K562 (cell line): ENCODE data around the gene DEFB113. TPM values are rescaled to one million over a fixed set of nuclear protein-coding genes. Genes with fewer than 3 reads are reported as not detected.
A peak's percentile ranks its signal among the peaks of the same experiment; 100 is the strongest.

Source experiments
- ARID3A ChIP-seq: IDR thresholded peaks from 2 replicates; pipeline ENCODE4 v1.6.1; 2012; ENCODE audit warnings: low read depth, low read length, improper control_type of control experiment, borderline replicate concordance
- CBX5 ChIP-seq: IDR thresholded peaks from 2 replicates; pipeline ENCODE4 v1.6.1; 2014; ENCODE audit warnings: low read depth, borderline replicate concordance
- CCAR2 ChIP-seq: fragments of 200-400 bp; formaldehyde crosslinking; IDR thresholded peaks from 2 replicates; pipeline ENCODE4 v1.6.1; 2017; ENCODE audit warnings: mild to moderate bottlenecking, low read depth, low read length
- CREB1 ChIP-seq, 2 experiments: sonication (generic) in 1 of 2; formaldehyde crosslinking in 1 of 2; IDR thresholded peaks; 2 replicates each; pipeline versions ENCODE4 v1.6.1 to v1.8.0; 2012 to 2022; ENCODE audit warnings: inconsistent platforms in 1 of 2, mild to moderate bottlenecking in 1 of 2, missing genetic modification reagents in 1 of 2, moderate library complexity in 1 of 2
- CTCF ChIP-seq, 3 experiments: IDR thresholded peaks in 2 of 3; conservative IDR thresholded peaks in 1 of 3; 2 replicates each; pipeline ENCODE4 v1.5.1; 2011 to 2012; ENCODE audit warnings: low read length in 3 of 3, mild to moderate bottlenecking in 3 of 3, control low read depth in 2 of 3, improper control_type of control experiment in 1 of 3, inconsistent platforms in 1 of 3, low read depth in 1 of 3, mixed read lengths in 1 of 3, moderate library complexity in 1 of 3; ENCODE audit not compliant: insufficient read depth in 2 of 3
- FOS ChIP-seq: IDR thresholded peaks from 3 replicates; pipeline ENCODE4 v1.6.1; 2011; ENCODE audit not compliant: insufficient read length; ENCODE audit errors: extremely low read depth
- MCM5 ChIP-seq: fragments of 450-650 bp; IDR thresholded peaks from 2 replicates; pipeline ENCODE4 v1.6.1; 2016; ENCODE audit warnings: low read depth
- MCM7 ChIP-seq, 2 experiments: fragments of 450-650 bp; IDR thresholded peaks; 2 replicates each; pipeline ENCODE4 v1.6.1; 2016 to 2018
- NELFE ChIP-seq: IDR thresholded peaks from 2 replicates; pipeline ENCODE4 v1.6.1; 2011; ENCODE audit warnings: mild to moderate bottlenecking; ENCODE audit not compliant: insufficient read depth, insufficient read length
- PKNOX1 ChIP-seq: fragments of 450-650 bp; IDR thresholded peaks from 2 replicates; pipeline ENCODE4 v1.6.1; 2016
- RBM14 ChIP-seq: fragments of 200-400 bp; formaldehyde crosslinking; IDR thresholded peaks from 2 replicates; pipeline ENCODE4 v1.6.1; 2018; ENCODE audit warnings: low read depth, mild to moderate bottlenecking, low read length, moderate library complexity, borderline replicate concordance; ENCODE audit not compliant: insufficient read depth
- RERE ChIP-seq: sonication (generic); formaldehyde crosslinking; IDR thresholded peaks from 2 replicates; pipeline ENCODE4 v1.8.0; 2023; ENCODE audit warnings: missing genetic modification reagents, mild to moderate bottlenecking, borderline replicate concordance
- RFX7 ChIP-seq: fragments of 250-450 bp; sonication (Bioruptor Pico); IDR thresholded peaks from 2 replicates; pipeline ENCODE4 v1.5.1; 2021; ENCODE audit warnings: mild to moderate bottlenecking
- RHOXF2B ChIP-seq: fragments of 250-450 bp; sonication (Bioruptor Pico); conservative IDR thresholded peaks from 2 replicates; pipeline ENCODE4 v1.5.1; 2021
- SNIP1 ChIP-seq: fragments of 450-650 bp; IDR thresholded peaks from 2 replicates; pipeline ENCODE4 v1.7.1; 2017; ENCODE audit warnings: low read depth, mild to moderate bottlenecking
- SNRNP70 ChIP-seq: fragments of 200-400 bp; formaldehyde crosslinking; optimal IDR thresholded peaks from 2 replicates; pipeline ENCODE3; 2017; ENCODE audit warnings: low read depth, low read length
- ZNF224 ChIP-seq: sonication (generic); formaldehyde crosslinking; IDR thresholded peaks from 2 replicates; pipeline ENCODE4 v1.8.0; 2022; ENCODE audit warnings: mild to moderate bottlenecking, missing genetic modification reagents
- polyA plus RNA-seq, 8 experiments: library from polyadenylated mRNA; depleted of rRNA in 4 of 8; stranded (reverse) in 5 of 8; unstranded in 3 of 8; fragments of >200 nt; fragmentation: Nextera tagmentation in 2 of 8; fragmentation: Illumina TruSeq in 1 of 8; extraction: Ambion mirVana in 2 of 8; extraction: Trizol in 1 of 8; gene quantifications; 2 replicates each; pipeline versions ENCODE4 v1.2.1 to v1.2.3, GENCODE V29; 2011 to 2014; ENCODE audit warnings: inconsistent platforms in 1 of 8, missing spikeins in 1 of 8
- total RNA-seq, 7 experiments: library from RNA; depleted of rRNA in 6 of 7; stranded (reverse); fragments of >200 nt in 6 of 7; fragmentation: Illumina TruSeq in 2 of 7; extraction: Trizol in 2 of 7; gene quantifications; 2 replicates each; pipeline versions ENCODE4 v1.2.1 to v1.2.3, GENCODE V29; 2011 to 2021; ENCODE audit warnings: low replicate concordance in 1 of 7

Gene DEFB113
- total and polyA plus RNA-seq, 9 of the 15 experiments (the other 6 are each of a cell fraction or from before 2014, with no cell fraction given): not detected

- peak; percentile 98 for TF ChIP-seq ARID3A
- TF ChIP-seq PKNOX1: peak; percentile 69
- TF ChIP-seq NELFE: no peak
- no peak for TF ChIP-seq CTCF (IDR thresholded peaks at IDR 0.05 in 2 of 3, conservative IDR thresholded peaks at IDR 0.05 in 1 of 3; ENCODE audit: insufficient read depth in 2 of 3, low read depth in 1 of 3, low read length in 3 of 3)
- TF ChIP-seq CCAR2: no peak
- TF ChIP-seq ZNF224 (CRISPR knock-in tag): no peak
- TF ChIP-seq FOS: no peak
- no peak for TF ChIP-seq MCM5
- no peak for TF ChIP-seq SNIP1
- no peak for TF ChIP-seq CREB1 (IDR thresholded peaks at IDR 0.05)
- no peak for TF ChIP-seq CREB1 (CRISPR knock-in tag; IDR thresholded peaks at IDR 0.05)
- no peak for TF ChIP-seq RERE
- TF ChIP-seq SNRNP70: no peak
- TF ChIP-seq CBX5: no peak
- TF ChIP-seq RHOXF2B (CRISPR knock-in tag): no peak
- no peak for TF ChIP-seq RBM14
- no peak for TF ChIP-seq MCM7 (IDR thresholded peaks at IDR 0.05)
- no peak for TF ChIP-seq RFX7 (CRISPR knock-in tag)
These were observed 29.4 kb downstream of the DEFB113 start (continued) for GRCh38 chr6:49939993-49940498.
